Measurements from ENCODE around the gene CYRIA.

The CYRIA gene

GRCh38 chr2:16665748-16666448 lies at the start of gene CYRIA:
CYRIA (minus strand) TSS chr2:16665834; CDS start chr2:16588119, 77,715 bp downstream.
- DNase-seq (ENCODE audit: low read depth), result no peak

GRCh38 chr2:16713011-16713423 lies 47.4 kb upstream of the CYRIA start:
- DNase-seq (ENCODE audit: low read depth), result no peak

- DNase-seq (ENCODE audit: low read depth), result no peak
These were observed 44.1 kb upstream of the CYRIA start for GRCh38 chr2:16709769-16710168.

DNA sequence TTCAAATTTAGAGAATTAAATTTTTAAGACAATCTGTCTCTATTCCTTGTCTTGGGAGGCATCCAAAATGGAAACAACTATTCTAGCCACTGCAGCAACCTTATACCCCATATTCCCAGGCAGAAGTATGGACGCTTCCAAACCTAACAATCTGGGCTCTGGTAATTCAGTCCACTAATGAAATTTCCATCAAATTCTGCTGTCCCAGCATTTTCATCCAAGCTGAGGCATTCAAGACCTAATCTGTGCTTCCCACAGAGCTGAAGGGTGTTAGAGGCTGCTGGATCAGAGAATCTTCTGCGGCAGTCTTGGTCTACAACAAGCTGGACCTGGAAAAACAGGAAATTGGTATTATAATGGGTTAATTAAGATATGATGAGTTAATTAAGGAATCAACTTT lies 42.5 kb upstream of the CYRIA start:
- no peak for DNase-seq (ENCODE audit: low read depth)

GRCh38 chr2:16707014-16707623 lies 41.5 kb upstream of the CYRIA start:
- DNase-seq (ENCODE audit: low read depth), result no peak

GRCh38 chr2:16700551-16701259 lies 35.1 kb upstream of the CYRIA start:
- no peak for DNase-seq (ENCODE audit: low read depth)

DNA sequence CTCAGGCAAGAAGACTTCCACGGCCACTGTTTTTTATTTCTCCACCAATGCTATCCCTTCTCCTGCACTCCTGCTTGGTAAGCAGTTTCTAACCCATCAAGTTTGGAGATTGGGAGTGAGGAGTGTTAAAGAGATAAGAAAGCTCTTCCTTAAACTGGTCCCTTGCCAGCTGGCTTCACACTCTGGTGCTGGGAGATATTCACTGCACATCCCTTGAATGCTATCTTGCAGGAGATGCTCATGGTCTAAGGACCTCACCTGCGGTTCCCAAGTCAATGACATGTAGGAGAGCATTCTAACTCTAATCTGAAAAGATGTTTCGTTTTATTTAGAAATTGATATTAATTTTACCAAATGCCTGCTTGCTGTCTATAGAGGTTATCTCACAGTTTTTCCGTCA lies 28.2 kb upstream of the CYRIA start:
- DNase-seq (ENCODE audit: low read depth), result no peak

DNA sequence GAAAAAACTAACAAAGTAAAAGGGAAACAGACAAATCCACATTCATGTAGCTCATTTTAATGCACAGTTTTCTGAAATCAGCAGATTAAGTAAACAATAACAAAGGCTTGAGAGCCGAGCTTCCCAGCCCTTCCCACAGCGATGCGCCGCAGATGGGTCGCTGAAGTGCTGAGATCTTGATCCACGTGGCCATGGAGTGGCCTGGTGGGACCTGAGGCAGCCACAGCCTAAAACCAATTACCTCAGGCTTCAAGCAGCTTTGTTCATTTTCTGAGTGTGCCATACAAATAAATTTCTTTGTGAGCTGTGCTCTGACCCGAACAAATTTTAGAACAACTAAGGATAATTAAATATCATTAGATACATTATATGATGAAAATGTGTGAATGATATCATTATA lies 25.6 kb upstream of the CYRIA start:
- no peak for DNase-seq (ENCODE audit: low read depth)

GRCh38 chr2:16687955-16688354 lies 22.3 kb upstream of the CYRIA start:
- no peak for DNase-seq (ENCODE audit: low read depth)

- DNase-seq (ENCODE audit: low read depth), result no peak
These were observed 21.6 kb upstream of the CYRIA start for GRCh38 chr2:16687222-16687621.

- no peak for DNase-seq (ENCODE audit: low read depth)
These were observed 21.0 kb upstream of the CYRIA start for GRCh38 chr2:16686641-16687040.

GRCh38 chr2:16685340-16685715 lies 19.7 kb upstream of the CYRIA start:
- no peak for DNase-seq (ENCODE audit: low read depth)

DNA sequence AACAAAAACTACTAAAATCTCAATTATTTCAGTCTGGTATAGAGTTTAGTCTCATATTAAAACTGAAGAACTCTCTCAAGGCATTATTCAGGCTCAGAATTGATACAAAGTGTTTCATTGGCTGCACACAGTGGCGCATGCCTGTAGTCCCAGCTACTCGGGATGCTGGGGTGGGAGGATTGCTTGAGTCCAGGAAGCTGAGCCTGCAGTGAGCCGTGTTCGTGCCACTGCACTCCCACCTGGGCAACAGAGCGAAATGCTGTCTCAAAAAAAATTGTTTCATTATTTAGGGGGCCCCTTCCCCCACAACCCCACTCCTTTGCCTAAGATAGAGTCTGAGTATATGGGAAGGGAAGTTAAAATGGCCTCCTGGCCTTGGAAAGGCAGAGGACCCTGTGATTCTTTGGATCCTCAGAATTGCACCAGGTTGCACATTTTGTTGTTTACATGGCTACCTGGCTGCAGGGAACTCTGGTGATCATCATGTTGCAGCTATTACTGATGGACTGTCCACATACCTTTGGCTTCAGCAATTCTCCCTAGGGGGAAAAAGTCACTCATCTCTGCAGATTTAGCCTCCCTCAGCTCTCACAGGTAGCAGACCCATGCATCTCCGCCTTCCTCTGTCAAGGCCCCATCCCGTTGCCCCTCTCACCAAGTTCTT lies 19.2 kb upstream of the CYRIA start:
- DNase-seq (ENCODE audit: low read depth), result no peak

- no peak for DNase-seq (ENCODE audit: low read depth)
These were observed 17.9 kb upstream of the CYRIA start for GRCh38 chr2:16683576-16683975.

GRCh38 chr2:16682431-16683118 lies 16.9 kb upstream of the CYRIA start:
- DNase-seq (ENCODE audit: low read depth), result no peak

DNA sequence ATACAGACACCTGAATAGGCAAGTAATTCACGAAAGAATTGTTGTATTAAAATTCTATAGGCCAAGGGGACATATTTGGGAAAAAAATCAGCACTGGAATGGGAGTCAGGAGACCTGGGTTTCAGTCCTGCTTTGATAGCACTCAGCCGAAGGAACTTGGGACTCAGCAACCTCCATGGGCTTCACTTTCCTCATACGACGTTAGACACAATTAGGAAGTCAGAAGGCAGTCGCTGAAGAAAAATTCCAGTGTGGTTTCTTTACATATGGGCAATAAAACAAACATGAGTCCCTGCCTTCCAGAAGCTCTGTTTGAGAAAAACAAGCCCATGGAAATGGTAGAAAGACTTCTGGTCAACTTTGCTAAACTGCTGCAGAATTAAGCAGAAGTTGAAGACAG lies 15.1 kb upstream of the CYRIA start:
- DNase-seq (ENCODE audit: low read depth), result no peak

DNA sequence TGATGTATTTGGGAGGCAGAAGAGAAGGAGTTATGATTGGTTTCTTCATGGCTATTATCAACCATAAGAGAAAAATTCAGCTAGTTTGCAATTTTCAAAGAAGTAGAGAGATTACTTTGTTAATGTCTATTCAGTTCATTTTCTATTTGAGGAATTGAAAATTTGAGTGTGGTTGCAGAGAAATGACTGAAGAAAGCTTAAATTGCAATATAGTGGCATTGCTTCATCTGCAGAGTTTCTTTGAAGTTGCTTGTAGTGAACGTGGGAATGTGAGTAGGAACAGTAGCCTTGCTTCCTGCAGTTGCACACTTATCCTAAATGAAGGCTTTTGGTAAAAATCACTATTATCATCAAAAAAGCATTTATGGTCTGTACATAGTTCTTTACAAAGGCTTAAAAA lies 14.7 kb upstream of the CYRIA start:
- no peak for DNase-seq (ENCODE audit: low read depth)

DNA sequence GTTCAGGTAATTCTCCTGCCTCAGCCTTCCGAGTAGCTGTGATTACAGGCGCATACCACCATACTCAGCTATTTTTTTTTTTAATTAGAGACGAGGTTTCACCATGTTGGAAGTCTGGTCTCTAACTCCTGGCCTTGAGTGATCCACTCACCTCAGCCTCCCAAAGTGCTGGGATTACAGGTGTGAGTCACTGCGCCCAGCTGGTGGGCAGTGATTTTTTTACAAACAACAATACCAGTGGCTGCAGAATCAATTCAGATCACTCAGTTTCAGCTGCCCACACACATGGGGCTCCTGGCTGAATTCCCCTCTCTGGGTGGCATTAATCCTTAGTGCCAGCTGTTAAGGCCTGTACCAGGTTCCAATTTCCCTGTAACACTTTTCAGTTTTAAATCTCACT lies 13.3 kb upstream of the CYRIA start:
- no peak for DNase-seq (ENCODE audit: low read depth)

DNA sequence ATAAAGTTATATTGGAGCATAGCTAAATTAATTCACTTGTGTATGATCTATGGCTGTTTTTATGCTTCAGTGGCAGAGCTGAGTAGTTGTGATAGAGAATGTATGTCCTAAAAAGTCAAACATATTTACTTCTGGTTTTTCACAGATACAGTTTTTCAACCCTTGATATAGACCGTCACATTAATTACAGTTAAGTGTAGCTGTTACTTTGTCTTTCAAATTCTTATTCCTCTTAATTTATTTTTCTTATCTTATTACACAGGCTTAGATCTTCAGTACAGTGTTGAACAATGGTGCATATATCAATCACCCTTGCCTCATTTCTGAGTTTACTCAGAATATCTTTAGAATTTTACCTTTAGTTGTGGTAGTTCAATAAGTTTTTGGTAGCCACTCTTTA lies 12.2 kb upstream of the CYRIA start:
- DNase-seq (ENCODE audit: low read depth), result no peak

GRCh38 chr2:16675781-16676180 lies 10.1 kb upstream of the CYRIA start:
- no peak for DNase-seq (ENCODE audit: low read depth)

DNA sequence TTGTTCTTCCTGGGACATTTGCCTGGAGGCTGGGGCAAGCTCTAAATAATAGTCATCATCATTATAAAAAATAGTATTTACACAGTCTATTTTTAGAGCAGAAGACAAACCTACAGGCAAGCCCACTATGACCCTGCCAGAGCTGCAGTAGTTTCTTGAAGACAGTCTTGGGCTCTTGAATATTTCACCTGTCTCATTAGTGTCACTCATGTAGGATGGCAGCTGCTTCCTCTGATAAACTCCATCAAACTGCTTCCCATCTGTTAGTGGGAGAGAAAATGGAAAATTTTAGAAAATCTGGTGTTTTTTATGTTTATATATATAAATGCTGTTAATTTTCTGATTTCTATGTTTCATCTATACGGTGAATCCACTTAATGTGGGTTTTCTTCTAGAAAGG lies 8.5 kb upstream of the CYRIA start:
- DNase-seq (ENCODE audit: low read depth), result no peak

- DNase-seq (ENCODE audit: low read depth), result no peak
These were observed 6.1 kb upstream of the CYRIA start for GRCh38 chr2:16671760-16672159.
